Colonic mucosa (tissue), 4 donors: ENCODE measurements around the gene FBXO2. TPM values are rescaled to one million over a fixed set of nuclear protein-coding genes. Genes with fewer than 3 reads are reported as not detected.

Experiments used
- DNase-seq: peaks from one replicate; pipeline ENCODE4 v3.0.0-alpha.2; 2020
- H3K27ac ChIP-seq: fragments of 200-600 bp; one replicate; pipeline ENCODE4 v1.8.0; 2021
- H3K27me3 ChIP-seq: fragments of 200-600 bp; one replicate; pipeline ENCODE4 v1.8.0; 2021
- H3K36me3 ChIP-seq: fragments of 200-600 bp; one replicate; pipeline ENCODE4 v1.8.0; 2021
- H3K4me1 ChIP-seq: fragments of 200-600 bp; one replicate; pipeline ENCODE4 v1.8.0; 2021; ENCODE audit warnings: mild to moderate bottlenecking
- H3K4me3 ChIP-seq: fragments of 200-600 bp; one replicate; pipeline ENCODE4 v1.8.0; 2021
- H3K9ac ChIP-seq, 2 donors: one replicate each; pipeline ENCODE4 v1.7.0; 2013; ENCODE audit warnings: control low read depth in 2 of 2, low read depth in 2 of 2, low read length in 2 of 2
- H3K9me3 ChIP-seq: fragments of 200-600 bp; one replicate; pipeline ENCODE4 v1.8.0; 2021
- intact Hi-C: fragments of 100-400 bp; cut with DNase I; formaldehyde crosslinking; loops from one replicate; pipeline ENCODE4 v1.14.1; 2022
- total RNA-seq, 2 donors: library from RNA; stranded (reverse); fragmentation: NEBNext Ultra II Directional in 1 of 2; extraction: Animal tissue kit (Norgen Biotek cat#: 25700) in 1 of 2; gene quantifications; one replicate each; pipeline ENCODE4 v1.2.1, GENCODE V29; 2021
- TF ChIP-seq, protein P1 (sequence below): fragments of 200-600 bp; IDR thresholded peaks from one replicate; pipeline ENCODE4 v1.8.0; 2022; ENCODE audit warnings: antibody characterized with exemption, mild to moderate bottlenecking
- donor health status: healthy.
- donor health status: DM: no; HTN: no; CAD: no.
- donor health status: DM: no; HTN: no; CAD: no.

Gene FBXO2
- total RNA-seq, 2 donors from 2014 or later: 1.2 TPM

DNA sequence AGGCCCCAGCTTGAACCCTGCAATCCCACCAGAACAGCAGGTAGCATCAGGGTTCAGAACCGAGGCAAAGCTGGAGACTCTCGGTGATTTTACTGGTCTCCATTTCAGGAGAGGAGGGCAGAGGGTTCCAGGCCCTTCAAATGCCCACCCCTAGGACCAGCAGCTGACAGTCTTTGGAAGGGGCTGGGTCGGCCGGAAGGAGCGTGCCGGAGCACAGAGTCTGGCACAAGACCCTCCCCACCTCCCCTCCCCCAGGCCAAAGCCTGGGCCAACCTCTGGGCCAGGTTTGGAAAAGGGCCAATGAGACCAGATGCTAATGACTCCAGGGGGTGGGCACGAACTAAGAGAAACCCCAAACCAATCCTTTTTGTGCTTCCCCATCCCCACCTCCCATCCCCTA, 6.9 kb downstream of the FBXO2 start:
- Histone ChIP-seq H3K36me3 (no peaks in the 10 kb centered on the region), H3K27me3 (no peaks in the 10 kb centered on the region), H3K9ac (no peak overlapping the region), H3K27ac (no peak overlapping the region), H3K9me3 (no peaks in the 10 kb centered on the region), H3K4me3 (no peak overlapping the region), H3K4me1 (peaks cover 9% of the 10 kb centered on the region)
- TF ChIP-seq, protein P1, sequence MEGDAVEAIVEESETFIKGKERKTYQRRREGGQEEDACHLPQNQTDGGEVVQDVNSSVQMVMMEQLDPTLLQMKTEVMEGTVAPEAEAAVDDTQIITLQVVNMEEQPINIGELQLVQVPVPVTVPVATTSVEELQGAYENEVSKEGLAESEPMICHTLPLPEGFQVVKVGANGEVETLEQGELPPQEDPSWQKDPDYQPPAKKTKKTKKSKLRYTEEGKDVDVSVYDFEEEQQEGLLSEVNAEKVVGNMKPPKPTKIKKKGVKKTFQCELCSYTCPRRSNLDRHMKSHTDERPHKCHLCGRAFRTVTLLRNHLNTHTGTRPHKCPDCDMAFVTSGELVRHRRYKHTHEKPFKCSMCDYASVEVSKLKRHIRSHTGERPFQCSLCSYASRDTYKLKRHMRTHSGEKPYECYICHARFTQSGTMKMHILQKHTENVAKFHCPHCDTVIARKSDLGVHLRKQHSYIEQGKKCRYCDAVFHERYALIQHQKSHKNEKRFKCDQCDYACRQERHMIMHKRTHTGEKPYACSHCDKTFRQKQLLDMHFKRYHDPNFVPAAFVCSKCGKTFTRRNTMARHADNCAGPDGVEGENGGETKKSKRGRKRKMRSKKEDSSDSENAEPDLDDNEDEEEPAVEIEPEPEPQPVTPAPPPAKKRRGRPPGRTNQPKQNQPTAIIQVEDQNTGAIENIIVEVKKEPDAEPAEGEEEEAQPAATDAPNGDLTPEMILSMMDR: no peak
- DNase-seq: no peak
- intact Hi-C loops: no loop called here

GRCh38 chr1:11646317-11646716, 7.9 kb downstream of the FBXO2 start:
- Histone ChIP-seq H3K9me3 (no peaks in the 10 kb centered on the region), H3K4me1 (peaks cover 9% of the 10 kb centered on the region), H3K27me3 (no peaks in the 10 kb centered on the region), H3K4me3 (no peak overlapping the region), H3K27ac (no peak overlapping the region), H3K9ac (no peak overlapping the region), H3K36me3 (no peaks in the 10 kb centered on the region)
- no peak for DNase-seq
- TF ChIP-seq, protein P1: no peak
- intact Hi-C loops: no loop called here

DNA sequence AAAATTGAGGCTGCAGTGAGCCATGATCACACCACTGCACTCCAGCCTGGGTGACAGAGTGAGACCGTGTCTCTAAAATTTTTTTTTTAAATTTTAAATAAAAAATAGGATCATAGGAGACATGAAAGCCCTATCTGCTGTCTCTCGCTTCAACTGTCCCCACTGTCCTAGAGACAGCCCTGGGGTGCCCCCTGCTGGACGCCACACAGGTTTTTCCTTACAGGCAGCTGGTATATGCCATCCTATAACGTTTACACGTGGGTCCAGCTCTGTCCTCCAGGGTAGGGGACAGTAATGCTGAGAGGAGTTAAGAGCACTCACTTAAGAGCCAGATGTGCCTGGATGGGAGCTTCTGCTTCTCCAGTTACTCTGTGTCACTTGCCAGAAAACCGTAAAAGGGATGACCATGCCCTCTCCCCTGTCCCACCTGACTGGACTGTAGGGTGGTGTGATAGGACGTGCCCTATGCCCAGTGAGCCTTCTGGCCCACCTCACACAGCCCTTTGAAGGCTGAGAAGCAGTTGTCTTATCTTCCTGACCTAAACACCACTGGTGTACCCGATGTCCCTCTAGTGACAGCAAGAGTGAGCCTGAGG, 8.5 kb downstream of the FBXO2 start:
- no peaks in the 10 kb centered on the region for H3K9me3 ChIP-seq
- DNase-seq: peak; percentile 84
- H3K9ac ChIP-seq: no peak overlapping the region
- no peaks in the 10 kb centered on the region for H3K36me3 ChIP-seq
- peaks cover 8% of the 10 kb centered on the region for H3K4me1 ChIP-seq
- H3K27me3 ChIP-seq: no peaks in the 10 kb centered on the region
- H3K27ac ChIP-seq: no peak overlapping the region
- H3K4me3 ChIP-seq: no peak overlapping the region
- intact Hi-C loops: no loop called here
- TF ChIP-seq, protein P1: peak; percentile 74

- H3K27ac ChIP-seq: no peak overlapping the region
- intact Hi-C loops: no loop called here
- TF ChIP-seq, protein P1: no peak
- no peaks in the 10 kb centered on the region for H3K9me3 ChIP-seq
- no peak overlapping the region for H3K9ac ChIP-seq
- H3K27me3 ChIP-seq: no peaks in the 10 kb centered on the region
- no peaks in the 10 kb centered on the region for H3K36me3 ChIP-seq
- peaks cover 3% of the 10 kb centered on the region for H3K4me1 ChIP-seq
- H3K4me3 ChIP-seq: no peak overlapping the region
- DNase-seq: no peak
Observed at GRCh38 chr1:11645270-11645669, 9.0 kb downstream of the FBXO2 start.

- Histone ChIP-seq H3K9me3 (no peaks in the 10 kb centered on the region), H3K36me3 (no peaks in the 10 kb centered on the region), H3K27ac (no peak overlapping the region), H3K27me3 (no peaks in the 10 kb centered on the region), H3K4me1 (no peaks in the 10 kb centered on the region), H3K4me3 (no peak overlapping the region), H3K9ac (no peak overlapping the region)
- TF ChIP-seq, protein P1: no peak
- no peak for DNase-seq
- intact Hi-C loops: loop anchor here (5.0 kb wide), 3 partner anchors 306 to 606 kb away; no protein-coding TSS in a partner anchor
Observed at GRCh38 chr1:11643782-11644181, 10.4 kb downstream of the FBXO2 start.
